H1 (cell line): ENCODE data around the gene SH3BP5. TPM values are rescaled to one million over a fixed set of nuclear protein-coding genes. Genes with fewer than 3 reads are reported as not detected.

Experiments used
- CTCF ChIA-PET: fragments of 300-600 bp; sonication (Branson Sonifier 250); formaldehyde crosslinking; loops from one replicate; lab custom pipeline; 2021; ENCODE audit not compliant: partially characterized antibody; lab: Charles Lee
- POLR2A ChIA-PET: fragments of 300-600 bp; sonication (Branson Sonifier 250); formaldehyde crosslinking; loops from one replicate; lab custom pipeline; 2021; ENCODE audit warnings: inconsistent platforms; ENCODE audit not compliant: partially characterized antibody; lab: Charles Lee
- DNase-seq, 2 experiments: peaks; one replicate each; pipeline versions ENCODE4 v3.0.0 to v3.0.0-alpha.2; 2010 to 2022; ENCODE audit warnings: low spot score in 2 of 2, low read depth in 1 of 2, mixed read lengths in 1 of 2
- FAIRE-seq: peaks from 2 replicates; lab custom pipeline; 2011; peaks lifted over from hg19 to GRCh38; lab: Jason Lieb, UNC
- H2AFZ ChIP-seq: 2 replicates; pipeline ENCODE4 v1.8.1; 2012; ENCODE audit warnings: low read length, inconsistent platforms
- H2AK5ac ChIP-seq: 2 replicates; pipeline ENCODE4 v1.6.1; 2013; ENCODE audit warnings: low read depth, low read length
- H2BK120ac ChIP-seq: replicated peaks from 2 replicates; pipeline ENCODE3; 2013; ENCODE audit warnings: low read depth, low read length, inconsistent platforms
- H2BK12ac ChIP-seq: 2 replicates; pipeline ENCODE4 v1.6.1; 2013; ENCODE audit warnings: low read depth, low read length
- H2BK15ac ChIP-seq: 2 replicates; pipeline ENCODE4 v1.6.1; 2013; ENCODE audit warnings: low read length
- H2BK20ac ChIP-seq: 2 replicates; pipeline ENCODE4 v1.6.1; 2013; ENCODE audit warnings: low read length
- H2BK5ac ChIP-seq: 2 replicates; pipeline ENCODE4 v1.6.1; 2013; ENCODE audit warnings: low read depth, low read length
- H3K14ac ChIP-seq: 2 replicates; pipeline ENCODE4 v1.6.1; 2013; ENCODE audit warnings: inconsistent platforms; ENCODE audit not compliant: insufficient read length
- H3K18ac ChIP-seq: 2 replicates; pipeline ENCODE4 v1.6.1; 2013; ENCODE audit warnings: low read length; ENCODE audit errors: extremely low read depth
- H3K23ac ChIP-seq: 2 replicates; pipeline ENCODE4 v1.6.1; 2013; ENCODE audit warnings: inconsistent platforms; ENCODE audit not compliant: insufficient read length
- H3K23me2 ChIP-seq: 2 replicates; pipeline ENCODE4 v1.6.1; 2013; ENCODE audit warnings: low read depth, low read length
- H3K27ac ChIP-seq: 2 replicates; pipeline ENCODE4 v1.6.1; 2011; ENCODE audit warnings: low read depth, low read length, inconsistent platforms
- H3K27me3 ChIP-seq, 4 experiments: replicated peaks in 1 of 4; 1 replicate in 1 of 4; 2 replicates in 3 of 4; pipeline versions ENCODE4 v1.6.1 to v1.8.1; 2011 to 2013; ENCODE audit warnings: low read length in 3 of 4, mild to moderate bottlenecking in 3 of 4, inconsistent platforms in 2 of 4, mixed read lengths in 2 of 4, moderate library complexity in 1 of 4; ENCODE audit not compliant: control insufficient read depth in 3 of 4, insufficient read depth in 3 of 4; ENCODE audit errors: extremely low read depth in 1 of 4
- H3K36me3 ChIP-seq, 4 experiments: 2 replicates each; pipeline versions ENCODE4 v1.6.1 to v1.8.1; 2011 to 2013; ENCODE audit warnings: mild to moderate bottlenecking in 4 of 4, low read length in 3 of 4, moderate library complexity in 2 of 4, control low read depth in 1 of 4, inconsistent platforms in 1 of 4; ENCODE audit not compliant: insufficient read depth in 4 of 4, control insufficient read depth in 2 of 4
- H3K4ac ChIP-seq: replicated peaks from 2 replicates; pipeline ENCODE3; 2013; ENCODE audit warnings: low read length, low read depth, mixed read lengths, inconsistent platforms; ENCODE audit not compliant: insufficient read length
- H3K4me1 ChIP-seq, 4 experiments: replicated peaks in 1 of 4; 1 replicate in 1 of 4; 2 replicates in 3 of 4; pipeline versions ENCODE4 v1.6.1 to v1.8.1; 2011 to 2013; ENCODE audit warnings: low read length in 3 of 4, inconsistent platforms in 2 of 4, mixed read lengths in 1 of 4; ENCODE audit not compliant: insufficient read depth in 4 of 4, control insufficient read depth in 3 of 4
- H3K4me2 ChIP-seq, 2 experiments: 2 replicates each; pipeline versions ENCODE4 v1.6.1 to v1.8.1; 2011 to 2013; ENCODE audit warnings: low read depth in 2 of 2, low read length in 2 of 2, control low read depth in 1 of 2, inconsistent platforms in 1 of 2, mild to moderate bottlenecking in 1 of 2; ENCODE audit not compliant: insufficient read depth in 1 of 2
- H3K4me3 ChIP-seq, 4 experiments: fragments of 200-600, 300-600 bp in 1 of 4; sonication (generic), shearing (Covaris generic), sonication (Bioruptor Twin) in 1 of 4; 2 replicates each; pipeline versions ENCODE4 v1.5.1 to v1.8.1; 2011 to 2016; ENCODE audit warnings: low read length in 4 of 4, low read depth in 3 of 4, control low read depth in 2 of 4, inconsistent platforms in 2 of 4, mild to moderate bottlenecking in 2 of 4, mixed read lengths in 1 of 4, moderate library complexity in 1 of 4; ENCODE audit not compliant: insufficient read depth in 2 of 4; ENCODE audit errors: extremely low read depth in 1 of 4
- H3K56ac ChIP-seq: replicated peaks from 2 replicates; pipeline ENCODE3; 2013; ENCODE audit warnings: low read depth, mild to moderate bottlenecking, mixed read lengths, low read length, inconsistent platforms; ENCODE audit not compliant: insufficient read length
- H3K79me1 ChIP-seq: 2 replicates; pipeline ENCODE4 v1.6.1; 2013; ENCODE audit warnings: low read depth, low read length, control low read depth
- H3K79me2 ChIP-seq, 2 experiments: 2 replicates each; pipeline versions ENCODE4 v1.6.1 to v1.8.1; 2012 to 2013; ENCODE audit warnings: low read length in 2 of 2, mild to moderate bottlenecking in 2 of 2, inconsistent platforms in 1 of 2; ENCODE audit not compliant: insufficient read depth in 2 of 2, control insufficient read depth in 1 of 2
- H3K9ac ChIP-seq, 4 experiments: replicated peaks in 1 of 4; 1 replicate in 1 of 4; 2 replicates in 3 of 4; pipeline versions ENCODE4 v1.6.1 to v1.8.1; 2011 to 2013; ENCODE audit warnings: low read depth in 3 of 4, low read length in 3 of 4, control low read depth in 2 of 4, mild to moderate bottlenecking in 2 of 4, moderate library complexity in 2 of 4, inconsistent platforms in 1 of 4; ENCODE audit errors: extremely low read depth in 1 of 4
- H3K9me3 ChIP-seq, 2 experiments: 2 replicates each; pipeline versions ENCODE4 v1.6.1 to v1.8.1; 2012 to 2013; ENCODE audit warnings: mild to moderate bottlenecking in 2 of 2, moderate library complexity in 2 of 2, control low read depth in 1 of 2, inconsistent platforms in 1 of 2, low read depth in 1 of 2, low read length in 1 of 2, mixed read lengths in 1 of 2; ENCODE audit not compliant: insufficient read depth in 2 of 2
- H4K20me1 ChIP-seq, 2 experiments: replicated peaks in 1 of 2; 2 replicates each; pipeline versions ENCODE3 to v1.8.1; 2011 to 2013; ENCODE audit warnings: inconsistent platforms in 2 of 2, low read length in 2 of 2, mild to moderate bottlenecking in 1 of 2; ENCODE audit not compliant: insufficient read depth in 2 of 2, control insufficient read depth in 1 of 2
- H4K5ac ChIP-seq: 2 replicates; pipeline ENCODE4 v1.6.1; 2013; ENCODE audit warnings: low read length, low read depth, mixed read lengths, inconsistent platforms; ENCODE audit not compliant: insufficient read length
- H4K8ac ChIP-seq: 2 replicates; pipeline ENCODE4 v1.8.0; 2013; ENCODE audit warnings: mild to moderate bottlenecking, moderate library complexity, low read length, inconsistent platforms; ENCODE audit not compliant: insufficient read depth; ENCODE audit errors: extremely low read depth
- H4K91ac ChIP-seq: replicated peaks from 2 replicates; pipeline ENCODE3; 2013; ENCODE audit warnings: low read length, mixed read lengths, inconsistent platforms; ENCODE audit not compliant: insufficient read length
- BACH1 ChIP-seq: IDR thresholded peaks from 2 replicates; pipeline ENCODE4 v1.6.1; 2012; ENCODE audit warnings: low read length, improper control_type of control experiment
- CBX8 ChIP-seq: fragments of 300-800, 300-1000 bp; sonication (generic); IDR thresholded peaks from 2 replicates; pipeline ENCODE4 v1.7.1; 2016; ENCODE audit warnings: low read depth, low read length, borderline replicate concordance
- CREB1 ChIP-seq: IDR thresholded peaks from 2 replicates; pipeline ENCODE4 v1.6.1; 2012; ENCODE audit warnings: inconsistent platforms
- EZH2 ChIP-seq: fragments of 200-600 bp; sonication (generic); IDR thresholded peaks from 2 replicates; pipeline ENCODE4 v1.7.1; 2012; ENCODE audit warnings: low read depth, mild to moderate bottlenecking, moderate library complexity, low read length, inconsistent platforms; ENCODE audit not compliant: severe bottlenecking
- HDAC2 ChIP-seq, 2 experiments: fragments of 300-600 bp in 1 of 2; sonication (generic) in 1 of 2; IDR thresholded peaks; 2 replicates each; pipeline ENCODE4 v1.6.1; 2011 to 2012; ENCODE audit warnings: low read depth in 2 of 2, low read length in 2 of 2, mild to moderate bottlenecking in 2 of 2, moderate library complexity in 2 of 2, borderline replicate concordance in 1 of 2, inconsistent platforms in 1 of 2
- JUN ChIP-seq: IDR thresholded peaks from 2 replicates; pipeline ENCODE4 v1.6.1; 2011; ENCODE audit warnings: low read depth, mild to moderate bottlenecking, improper control_type of control experiment, low read length
- KDM4A ChIP-seq: IDR thresholded peaks from one replicate; pipeline ENCODE4 v1.7.1; 2012; ENCODE audit warnings: low read depth, mild to moderate bottlenecking, moderate library complexity, low read length, inconsistent platforms; ENCODE audit not compliant: severe bottlenecking
- RNF2 ChIP-seq: fragments of 200-900, 300-1000 bp; sonication (generic); IDR thresholded peaks from 2 replicates; pipeline ENCODE4 v1.7.1; 2016; ENCODE audit warnings: borderline replicate concordance, low read depth, mild to moderate bottlenecking, antibody characterized with exemption, low read length; ENCODE audit not compliant: poor library complexity, severe bottlenecking; ENCODE audit errors: missing control alignments
- SIRT6 ChIP-seq: IDR thresholded peaks from one replicate; pipeline ENCODE4 v1.7.1; 2012; ENCODE audit warnings: low read length, inconsistent platforms
- SRF ChIP-seq: IDR thresholded peaks from 2 replicates; pipeline ENCODE4 v1.6.1; 2011; ENCODE audit warnings: mild to moderate bottlenecking, low read depth, low read length, moderate library complexity
- TAF7 ChIP-seq: optimal IDR thresholded peaks from 2 replicates; pipeline ENCODE3; 2011; ENCODE audit warnings: low read depth, mild to moderate bottlenecking, inconsistent platforms, low read length, moderate library complexity, borderline replicate concordance
- WGBS, 2 experiments: shearing (Covaris generic) in 1 of 2; methylation state at CpG; one replicate each; pipeline versions ENCODE4 v1.1.6 to v1.1.7; 2013 to 2015; ENCODE audit warnings: low lambda C conversion rate in 2 of 2, mixed read lengths in 2 of 2, inconsistent platforms in 1 of 2, low coverage in 1 of 2, missing lambda C conversion rate in 1 of 2; ENCODE audit not compliant: insufficient replicate concordance in 2 of 2, insufficient coverage in 1 of 2, insufficient read length in 1 of 2; ENCODE audit errors: extremely low coverage in 1 of 2, missing lambda C conversion rate in 1 of 2; 5-methylcytosine and 5-hydroxymethylcytosine counted together
- polyA plus RNA-seq, 7 experiments: library from polyadenylated mRNA; depleted of rRNA in 3 of 7; stranded (reverse) in 5 of 7; unstranded in 2 of 7; fragments of >200 nt in 5 of 7; fragments of 200-250 nt in 2 of 7; gene quantifications; 1 replicate in 5 of 7; 2 replicates in 1 of 7; 4 replicates in 1 of 7; pipeline versions ENCODE4 v1.2.1 to v1.2.3, GENCODE V29; 2011 to 2013; ENCODE audit warnings: missing spikeins in 2 of 7, mixed read lengths in 2 of 7
- total RNA-seq: library from RNA; stranded (reverse); fragmentation: NEBNext Ultra II Directional; extraction: Animal tissue kit (Norgen Biotek cat#: 25700); gene quantifications from 2 replicates; pipeline ENCODE4 v1.2.1, GENCODE V29; 2021

The SH3BP5 gene
- total and polyA plus RNA-seq, 2 of the 8 experiments (the other 6 are each of a cell fraction or from before 2014, with no cell fraction given): 7.1 to 9.7 TPM

DNA sequence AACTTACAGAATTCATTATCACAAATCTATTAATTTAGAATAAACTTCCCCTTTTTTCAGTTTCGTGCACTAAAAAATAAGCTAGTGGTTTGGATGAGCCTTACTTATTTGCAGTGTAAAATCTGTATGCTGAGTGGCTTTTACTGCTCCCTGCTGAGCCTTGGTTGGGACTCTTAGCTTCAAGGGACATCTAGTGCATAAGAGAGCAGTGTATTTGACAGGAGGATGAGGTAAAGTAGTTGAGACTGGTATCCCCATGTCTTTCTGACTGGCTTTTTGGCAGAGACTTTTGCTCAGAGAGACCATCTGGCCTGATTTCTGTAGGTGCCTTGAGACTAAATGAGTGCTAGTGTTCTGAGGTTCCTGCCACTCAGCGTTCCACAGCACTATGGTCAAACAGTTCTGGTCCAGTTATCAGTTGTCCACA lies 114.5 kb downstream of the SH3BP5 start:
- H3K18ac ChIP-seq: no peak overlapping the region
- no peaks in the 10 kb centered on the region for H3K4me1 ChIP-seq
- no peak overlapping the region for H4K91ac ChIP-seq
- TF ChIP-seq RNF2 (no peak), JUN (no peak), KDM4A (no peak), EZH2 (no peak), SIRT6 (no peak), BACH1 (no peak), TAF7 (no peak), CREB1 (no peak), CBX8 (no peak), SRF (no peak), HDAC2 (IDR thresholded peaks at IDR 0.05; ENCODE audit: borderline replicate concordance in 1 of 2, low read depth in 2 of 2, low read length in 2 of 2) (no peak)
- WGBS, 2 experiments: 93% methylated on average over 2 of the region's 2 CpGs; no CpG with 5 or more reads in 1 of the 2 experiments
- FAIRE-seq (no peak), DNase-seq (no peak)
- no peak overlapping the region for H2BK5ac ChIP-seq
- H3K27ac ChIP-seq: no peak overlapping the region
- no peak overlapping the region for H2BK15ac ChIP-seq
- no peak overlapping the region for H2BK120ac ChIP-seq
- no peaks in the 10 kb centered on the region for H3K9me3 ChIP-seq
- peaks cover 0 to 2% of the 10 kb centered on the region in 2 experiments for H4K20me1 ChIP-seq
- ChIA-PET POLR2A (no interaction called here), CTCF (interaction anchor here (1.2 kb wide), 1 partner anchor 109 kb away, joined by 4 read pairs; no protein-coding TSS in a partner anchor)
- no peak overlapping the region for H3K4me3 ChIP-seq
- H3K36me3 ChIP-seq: peaks cover 4 to 33% (median 15%) of the 10 kb centered on the region in 4 experiments
- H3K79me1 ChIP-seq: no peaks in the 10 kb centered on the region
- H2AFZ ChIP-seq: no peak overlapping the region
- H3K14ac ChIP-seq: no peak overlapping the region
- no peaks in the 10 kb centered on the region for H3K79me2 ChIP-seq
- H3K4me2 ChIP-seq: no peak overlapping the region
- H4K8ac ChIP-seq: no peak overlapping the region
- H3K27me3 ChIP-seq: no peaks in the 10 kb centered on the region
- no peak overlapping the region for H3K23ac ChIP-seq
- H3K56ac ChIP-seq: no peak overlapping the region
- H3K9ac ChIP-seq: no peak overlapping the region
- no peak overlapping the region for H4K5ac ChIP-seq
- H3K23me2 ChIP-seq: no peaks in the 10 kb centered on the region
- H2BK12ac ChIP-seq: no peak overlapping the region
- H2AK5ac ChIP-seq: no peak overlapping the region
- no peak overlapping the region for H3K4ac ChIP-seq
- no peak overlapping the region for H2BK20ac ChIP-seq
